ENCODE measurements around the gene ART1.
"Not testable (repeated sequence)": the region's sequence is repeated elsewhere in the genome, so short reads cannot be mapped to it uniquely, and the experiment has no call there.

Gene ART1, protein sequence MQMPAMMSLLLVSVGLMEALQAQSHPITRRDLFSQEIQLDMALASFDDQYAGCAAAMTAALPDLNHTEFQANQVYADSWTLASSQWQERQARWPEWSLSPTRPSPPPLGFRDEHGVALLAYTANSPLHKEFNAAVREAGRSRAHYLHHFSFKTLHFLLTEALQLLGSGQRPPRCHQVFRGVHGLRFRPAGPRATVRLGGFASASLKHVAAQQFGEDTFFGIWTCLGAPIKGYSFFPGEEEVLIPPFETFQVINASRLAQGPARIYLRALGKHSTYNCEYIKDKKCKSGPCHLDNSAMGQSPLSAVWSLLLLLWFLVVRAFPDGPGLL

DNA sequence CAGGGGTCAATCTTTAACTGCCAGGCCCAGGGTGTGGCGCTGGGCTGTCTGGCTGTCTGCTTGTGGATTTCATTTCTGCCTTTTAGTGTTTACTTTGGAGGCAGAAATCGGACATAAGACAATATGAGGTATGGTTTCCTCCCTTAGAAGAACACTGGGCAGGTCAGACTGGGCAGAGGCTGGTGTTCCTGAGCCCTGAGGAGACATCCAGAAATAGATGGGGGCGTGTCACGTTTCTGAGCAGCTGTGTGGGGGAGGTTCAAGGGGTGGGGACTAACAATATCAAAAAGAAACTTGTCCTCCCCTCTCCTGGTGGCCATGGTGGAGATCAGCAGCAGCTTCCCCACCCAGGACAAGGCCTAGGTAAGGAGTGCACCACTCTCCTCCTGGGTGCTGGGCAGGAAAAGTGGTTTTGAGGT is at the start of gene ART1:
TSS of gene ART1 (plus strand) at position 312 of the 419 bp plus-strand sequence. CDS start 14,086 bp downstream, outside the sequence.
- TF ChIP-seq YY1 (IDR thresholded peaks at IDR 0.05; ENCODE audit: insufficient read depth, insufficient read length), result no peak
- no peak for TF ChIP-seq ZNF274 (IDR thresholded peaks at IDR 0.05; ENCODE audit: low read depth, low read length)
- no peak for TF ChIP-seq SUZ12 (IDR thresholded peaks at IDR 0.05; ENCODE audit: extremely low read depth, insufficient read depth, insufficient read length)
- Histone ChIP-seq H3K4me1 (ENCODE audit: insufficient read depth, insufficient read length) (peaks cover 8% of the 10 kb centered on the region), H3K36me3 (ENCODE audit: insufficient read depth, insufficient read length, low read length) (no peaks in the 10 kb centered on the region)

DNA sequence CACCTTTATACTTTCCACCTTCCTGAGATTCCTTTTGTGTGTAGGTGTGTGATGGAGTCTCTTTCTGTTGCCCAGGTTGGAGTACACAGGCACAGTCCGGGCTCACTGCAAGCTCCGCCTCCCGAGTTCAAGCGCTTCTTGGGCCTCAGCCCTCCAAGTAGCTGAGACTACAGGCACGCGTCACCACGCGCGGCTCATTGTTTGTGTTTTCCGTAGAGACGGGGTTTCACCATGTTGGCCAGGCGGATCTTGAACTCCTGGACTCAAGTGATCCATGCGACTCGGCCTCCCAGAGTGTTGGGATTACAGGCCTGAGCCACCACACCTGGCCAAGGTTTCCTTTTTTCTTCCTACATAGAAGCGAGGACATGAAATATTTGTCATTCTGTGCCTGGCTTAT is 47.2 kb upstream of the ART1 start:
- not testable (repeated sequence) for H3K4me3 ChIP-seq (ENCODE audit: insufficient read length, low read depth); H3K9me3 ChIP-seq (ENCODE audit: insufficient read depth, low read length); H3K36me3 ChIP-seq (ENCODE audit: insufficient read depth, insufficient read length, low read length); H3K9ac ChIP-seq (ENCODE audit: insufficient read length, low read depth); H3K27me3 ChIP-seq (ENCODE audit: insufficient read depth, insufficient read length); DNase-seq (ENCODE audit: low read depth, low spot score); H3K4me1 ChIP-seq (ENCODE audit: insufficient read depth, insufficient read length)

More for the DNA sequence above, at the start of gene ART1:
- no peak for DNase-seq (ENCODE audit: low read depth, low spot score)
- Histone ChIP-seq H3K27me3 (ENCODE audit: insufficient read depth, insufficient read length) (peaks cover 10% of the 10 kb centered on the region), H3K9ac (ENCODE audit: insufficient read length, low read depth) (no peak within 1 kb of the TSS), H3K4me3 (ENCODE audit: insufficient read length, low read depth) (no peak within 1 kb of the TSS), H3K9me3 (ENCODE audit: insufficient read depth, low read length) (peaks cover 8% of the 10 kb centered on the region; the same call in 1 of the 2 replicates)

DNA sequence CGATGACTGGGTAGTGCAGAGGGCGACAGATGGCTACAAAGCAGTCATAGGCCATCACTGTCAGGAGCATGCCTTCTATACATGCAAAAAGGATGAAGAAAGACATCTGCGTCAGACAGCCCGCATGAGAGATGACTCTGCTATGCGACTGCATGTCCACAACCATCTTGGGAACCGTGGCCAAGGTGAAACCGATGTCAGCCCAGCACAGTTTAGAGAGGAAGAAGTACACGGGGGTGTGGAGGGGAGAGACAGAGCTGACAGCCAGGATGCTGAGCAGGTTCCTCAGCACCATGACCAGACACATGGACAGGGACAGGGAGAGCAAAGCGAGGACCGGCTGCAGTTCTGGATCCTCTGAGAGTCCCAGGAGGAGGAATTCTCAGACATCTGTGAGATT is 44.7 kb upstream of the ART1 start:
- H3K36me3 ChIP-seq (ENCODE audit: insufficient read depth, insufficient read length, low read length); H3K9me3 ChIP-seq (ENCODE audit: insufficient read depth, low read length); H3K4me1 ChIP-seq (ENCODE audit: insufficient read depth, insufficient read length); H3K4me3 ChIP-seq (ENCODE audit: insufficient read length, low read depth); H3K27me3 ChIP-seq (ENCODE audit: insufficient read depth, insufficient read length); H3K9ac ChIP-seq (ENCODE audit: insufficient read length, low read depth); DNase-seq (ENCODE audit: low read depth, low spot score): not testable (repeated sequence)

- TF ChIP-seq SUZ12 (IDR thresholded peaks at IDR 0.05; ENCODE audit: extremely low read depth, insufficient read depth, insufficient read length) (no peak), YY1 (IDR thresholded peaks at IDR 0.05; ENCODE audit: insufficient read depth, insufficient read length) (no peak), ZNF274 (IDR thresholded peaks at IDR 0.05; ENCODE audit: low read depth, low read length) (no peak)
- Histone ChIP-seq H3K9me3 (ENCODE audit: insufficient read depth, low read length) (no peaks in the 10 kb centered on the region), H3K4me1 (ENCODE audit: insufficient read depth, insufficient read length) (no peaks in the 10 kb centered on the region), H3K9ac (ENCODE audit: insufficient read length, low read depth) (no peak overlapping the region), H3K27me3 (ENCODE audit: insufficient read depth, insufficient read length) (no peaks in the 10 kb centered on the region), H3K4me3 (ENCODE audit: insufficient read length, low read depth) (no peak overlapping the region), H3K36me3 (ENCODE audit: insufficient read depth, insufficient read length, low read length) (no peaks in the 10 kb centered on the region)
- DNase-seq (ENCODE audit: low read depth, low spot score), result no peak
These were observed 40.8 kb upstream of the ART1 start for GRCh38 chr11:3604167-3604566.

DNA sequence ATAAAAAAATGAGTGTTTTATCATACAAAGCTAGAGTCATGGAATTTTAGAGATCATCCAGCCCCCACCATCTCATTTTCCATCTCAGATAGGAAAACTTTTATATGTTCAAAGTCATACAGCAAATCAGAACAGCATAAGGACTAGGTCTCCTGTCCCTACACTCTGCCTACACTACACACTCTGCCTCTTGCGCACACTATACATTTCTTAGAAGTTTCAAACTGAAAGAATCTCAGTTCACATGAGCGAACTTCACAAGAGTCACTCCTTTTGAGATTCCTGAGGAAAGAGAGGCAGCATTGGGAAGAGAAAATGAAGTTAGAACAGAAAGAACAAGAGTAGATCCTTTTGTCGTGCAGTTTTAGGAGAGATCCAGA is 39.7 kb upstream of the ART1 start:
- Histone ChIP-seq H3K4me3 (ENCODE audit: insufficient read length, low read depth) (no peak overlapping the region), H3K4me1 (ENCODE audit: insufficient read depth, insufficient read length) (no peaks in the 10 kb centered on the region), H3K9me3 (ENCODE audit: insufficient read depth, low read length) (no peaks in the 10 kb centered on the region), H3K9ac (ENCODE audit: insufficient read length, low read depth) (no peak overlapping the region), H3K27me3 (ENCODE audit: insufficient read depth, insufficient read length) (no peaks in the 10 kb centered on the region), H3K36me3 (ENCODE audit: insufficient read depth, insufficient read length, low read length) (no peaks in the 10 kb centered on the region)
- DNase-seq (ENCODE audit: low read depth, low spot score), result no peak
- no peak for TF ChIP-seq ZNF274 (IDR thresholded peaks at IDR 0.05; ENCODE audit: low read depth, low read length)
- TF ChIP-seq SUZ12 (IDR thresholded peaks at IDR 0.05; ENCODE audit: extremely low read depth, insufficient read depth, insufficient read length), result no peak
- TF ChIP-seq YY1 (IDR thresholded peaks at IDR 0.05; ENCODE audit: insufficient read depth, insufficient read length), result no peak

DNA sequence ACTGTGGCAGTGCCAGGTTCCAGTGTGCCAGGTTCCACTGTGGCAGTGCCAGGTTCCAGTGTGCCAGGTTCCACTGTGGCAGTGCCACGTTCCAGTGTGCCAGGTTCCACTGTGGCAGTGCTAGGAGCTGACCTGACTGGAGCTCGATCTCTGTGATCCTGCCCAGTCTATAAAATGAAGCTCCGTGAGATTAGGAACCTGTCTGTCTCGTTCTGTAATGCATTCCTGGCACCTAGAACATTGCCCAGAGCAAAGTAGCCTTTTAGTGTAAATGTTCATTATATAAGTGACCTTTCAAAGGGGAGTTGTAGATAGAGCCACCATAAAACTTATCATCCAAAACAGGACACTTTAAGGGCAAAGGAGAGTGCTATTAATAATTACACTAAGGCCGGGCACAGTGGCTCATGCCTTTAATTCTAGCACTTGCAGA is 39.1 kb upstream of the ART1 start:
- no peak overlapping the region for H3K9ac ChIP-seq (ENCODE audit: insufficient read length, low read depth)
- DNase-seq (ENCODE audit: low read depth, low spot score), result no peak
- no peaks in the 10 kb centered on the region for H3K27me3 ChIP-seq (ENCODE audit: insufficient read depth, insufficient read length)
- H3K36me3 ChIP-seq (ENCODE audit: insufficient read depth, insufficient read length, low read length), result no peaks in the 10 kb centered on the region
- H3K4me3 ChIP-seq (ENCODE audit: insufficient read length, low read depth), result no peak overlapping the region
- TF ChIP-seq ZNF274 (IDR thresholded peaks at IDR 0.05; ENCODE audit: low read depth, low read length) (no peak), SUZ12 (IDR thresholded peaks at IDR 0.05; ENCODE audit: extremely low read depth, insufficient read depth, insufficient read length) (no peak), YY1 (IDR thresholded peaks at IDR 0.05; ENCODE audit: insufficient read depth, insufficient read length) (no peak)
- H3K4me1 ChIP-seq (ENCODE audit: insufficient read depth, insufficient read length), result no peaks in the 10 kb centered on the region
- H3K9me3 ChIP-seq (ENCODE audit: insufficient read depth, low read length), result no peaks in the 10 kb centered on the region

GRCh38 chr11:3609416-3610265 is 35.3 kb upstream of the ART1 start:
- DNase-seq (ENCODE audit: low read depth, low spot score), result peak; percentile 50
- Histone ChIP-seq H3K36me3 (ENCODE audit: insufficient read depth, insufficient read length, low read length) (no peaks in the 10 kb centered on the region), H3K9ac (ENCODE audit: insufficient read length, low read depth) (no peak overlapping the region), H3K27me3 (ENCODE audit: insufficient read depth, insufficient read length) (no peaks in the 10 kb centered on the region), H3K4me1 (ENCODE audit: insufficient read depth, insufficient read length) (peaks cover 3% of the 10 kb centered on the region), H3K9me3 (ENCODE audit: insufficient read depth, low read length) (0 out of 2 replicates have a peak, but pooled peaks cover 7% of the 10 kb centered on the region), H3K4me3 (ENCODE audit: insufficient read length, low read depth) (no peak overlapping the region)
- TF ChIP-seq ZNF274 (IDR thresholded peaks at IDR 0.05; ENCODE audit: low read depth, low read length) (no peak), YY1 (IDR thresholded peaks at IDR 0.05; ENCODE audit: insufficient read depth, insufficient read length) (no peak), SUZ12 (IDR thresholded peaks at IDR 0.05; ENCODE audit: extremely low read depth, insufficient read depth, insufficient read length) (no peak)

Measured in NT2/D1 (cell line).